ENCODE results near the gene VPS72. TPM values are rescaled to one million over a fixed set of nuclear protein-coding genes. Genes with fewer than 3 reads are reported as not detected.
A peak's percentile ranks its signal among the peaks of the same experiment; 100 is the strongest.

Gene VPS72
- total RNA-seq, 1 experiment from 2014 or later, result 103 TPM

DNA sequence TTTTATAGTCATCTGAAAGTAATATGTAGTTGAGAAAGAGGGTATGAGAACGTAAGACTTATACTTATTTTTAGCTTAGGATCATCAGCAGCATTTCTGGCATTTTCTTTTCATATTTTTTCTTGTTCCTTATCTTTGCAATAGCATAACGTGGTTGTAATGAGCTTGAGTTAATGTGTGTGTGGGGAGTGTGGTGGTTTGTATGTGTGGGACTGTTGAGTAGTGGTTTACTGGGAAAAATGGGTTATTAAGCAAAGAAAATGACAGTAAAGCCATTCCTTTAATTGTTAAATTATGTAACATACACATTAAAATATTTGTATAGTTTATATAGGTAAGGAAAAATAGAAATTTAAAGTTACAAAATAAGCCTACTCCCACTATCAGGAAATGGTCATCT is 23.6 kb upstream of the VPS72 start:
- no peaks in the 10 kb centered on the region for H3K9me3 Mint-ChIP-seq
- TF ChIP-seq, protein P1, sequence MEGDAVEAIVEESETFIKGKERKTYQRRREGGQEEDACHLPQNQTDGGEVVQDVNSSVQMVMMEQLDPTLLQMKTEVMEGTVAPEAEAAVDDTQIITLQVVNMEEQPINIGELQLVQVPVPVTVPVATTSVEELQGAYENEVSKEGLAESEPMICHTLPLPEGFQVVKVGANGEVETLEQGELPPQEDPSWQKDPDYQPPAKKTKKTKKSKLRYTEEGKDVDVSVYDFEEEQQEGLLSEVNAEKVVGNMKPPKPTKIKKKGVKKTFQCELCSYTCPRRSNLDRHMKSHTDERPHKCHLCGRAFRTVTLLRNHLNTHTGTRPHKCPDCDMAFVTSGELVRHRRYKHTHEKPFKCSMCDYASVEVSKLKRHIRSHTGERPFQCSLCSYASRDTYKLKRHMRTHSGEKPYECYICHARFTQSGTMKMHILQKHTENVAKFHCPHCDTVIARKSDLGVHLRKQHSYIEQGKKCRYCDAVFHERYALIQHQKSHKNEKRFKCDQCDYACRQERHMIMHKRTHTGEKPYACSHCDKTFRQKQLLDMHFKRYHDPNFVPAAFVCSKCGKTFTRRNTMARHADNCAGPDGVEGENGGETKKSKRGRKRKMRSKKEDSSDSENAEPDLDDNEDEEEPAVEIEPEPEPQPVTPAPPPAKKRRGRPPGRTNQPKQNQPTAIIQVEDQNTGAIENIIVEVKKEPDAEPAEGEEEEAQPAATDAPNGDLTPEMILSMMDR (IDR thresholded peaks at IDR 0.05), result no peak
- TF ChIP-seq GRHL2 (CRISPR knock-in tag; IDR thresholded peaks at IDR 0.05; ENCODE audit: insufficient replicate concordance, severe bottlenecking) (no peak), NFYB (CRISPR knock-in tag; conservative IDR thresholded peaks at IDR 0.05; ENCODE audit: low read depth) (no peak), TEAD4 (CRISPR knock-in tag; IDR thresholded peaks at IDR 0.05) (no peak)
- TF ChIP-seq, protein P2, sequence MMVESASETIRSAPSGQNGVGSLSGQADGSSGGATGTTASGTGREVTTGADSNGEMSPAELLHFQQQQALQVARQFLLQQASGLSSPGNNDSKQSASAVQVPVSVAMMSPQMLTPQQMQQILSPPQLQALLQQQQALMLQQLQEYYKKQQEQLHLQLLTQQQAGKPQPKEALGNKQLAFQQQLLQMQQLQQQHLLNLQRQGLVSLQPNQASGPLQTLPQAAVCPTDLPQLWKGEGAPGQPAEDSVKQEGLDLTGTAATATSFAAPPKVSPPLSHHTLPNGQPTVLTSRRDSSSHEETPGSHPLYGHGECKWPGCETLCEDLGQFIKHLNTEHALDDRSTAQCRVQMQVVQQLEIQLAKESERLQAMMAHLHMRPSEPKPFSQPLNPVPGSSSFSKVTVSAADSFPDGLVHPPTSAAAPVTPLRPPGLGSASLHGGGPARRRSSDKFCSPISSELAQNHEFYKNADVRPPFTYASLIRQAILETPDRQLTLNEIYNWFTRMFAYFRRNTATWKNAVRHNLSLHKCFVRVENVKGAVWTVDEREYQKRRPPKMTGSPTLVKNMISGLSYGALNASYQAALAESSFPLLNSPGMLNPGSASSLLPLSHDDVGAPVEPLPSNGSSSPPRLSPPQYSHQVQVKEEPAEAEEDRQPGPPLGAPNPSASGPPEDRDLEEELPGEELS (CRISPR knock-in tag; IDR thresholded peaks at IDR 0.05), result no peak
- TF ChIP-seq, protein P3, sequence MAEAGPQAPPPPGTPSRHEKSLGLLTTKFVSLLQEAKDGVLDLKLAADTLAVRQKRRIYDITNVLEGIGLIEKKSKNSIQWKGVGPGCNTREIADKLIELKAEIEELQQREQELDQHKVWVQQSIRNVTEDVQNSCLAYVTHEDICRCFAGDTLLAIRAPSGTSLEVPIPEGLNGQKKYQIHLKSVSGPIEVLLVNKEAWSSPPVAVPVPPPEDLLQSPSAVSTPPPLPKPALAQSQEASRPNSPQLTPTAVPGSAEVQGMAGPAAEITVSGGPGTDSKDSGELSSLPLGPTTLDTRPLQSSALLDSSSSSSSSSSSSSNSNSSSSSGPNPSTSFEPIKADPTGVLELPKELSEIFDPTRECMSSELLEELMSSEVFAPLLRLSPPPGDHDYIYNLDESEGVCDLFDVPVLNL (CRISPR knock-in tag; IDR thresholded peaks at IDR 0.05; ENCODE audit: borderline replicate concordance, low read depth), result no peak
- TF ChIP-seq, protein P4, sequence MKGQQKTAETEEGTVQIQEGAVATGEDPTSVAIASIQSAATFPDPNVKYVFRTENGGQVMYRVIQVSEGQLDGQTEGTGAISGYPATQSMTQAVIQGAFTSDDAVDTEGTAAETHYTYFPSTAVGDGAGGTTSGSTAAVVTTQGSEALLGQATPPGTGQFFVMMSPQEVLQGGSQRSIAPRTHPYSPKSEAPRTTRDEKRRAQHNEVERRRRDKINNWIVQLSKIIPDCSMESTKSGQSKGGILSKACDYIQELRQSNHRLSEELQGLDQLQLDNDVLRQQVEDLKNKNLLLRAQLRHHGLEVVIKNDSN (CRISPR knock-in tag; IDR thresholded peaks at IDR 0.05), result no peak
- TF ChIP-seq, protein P5, sequence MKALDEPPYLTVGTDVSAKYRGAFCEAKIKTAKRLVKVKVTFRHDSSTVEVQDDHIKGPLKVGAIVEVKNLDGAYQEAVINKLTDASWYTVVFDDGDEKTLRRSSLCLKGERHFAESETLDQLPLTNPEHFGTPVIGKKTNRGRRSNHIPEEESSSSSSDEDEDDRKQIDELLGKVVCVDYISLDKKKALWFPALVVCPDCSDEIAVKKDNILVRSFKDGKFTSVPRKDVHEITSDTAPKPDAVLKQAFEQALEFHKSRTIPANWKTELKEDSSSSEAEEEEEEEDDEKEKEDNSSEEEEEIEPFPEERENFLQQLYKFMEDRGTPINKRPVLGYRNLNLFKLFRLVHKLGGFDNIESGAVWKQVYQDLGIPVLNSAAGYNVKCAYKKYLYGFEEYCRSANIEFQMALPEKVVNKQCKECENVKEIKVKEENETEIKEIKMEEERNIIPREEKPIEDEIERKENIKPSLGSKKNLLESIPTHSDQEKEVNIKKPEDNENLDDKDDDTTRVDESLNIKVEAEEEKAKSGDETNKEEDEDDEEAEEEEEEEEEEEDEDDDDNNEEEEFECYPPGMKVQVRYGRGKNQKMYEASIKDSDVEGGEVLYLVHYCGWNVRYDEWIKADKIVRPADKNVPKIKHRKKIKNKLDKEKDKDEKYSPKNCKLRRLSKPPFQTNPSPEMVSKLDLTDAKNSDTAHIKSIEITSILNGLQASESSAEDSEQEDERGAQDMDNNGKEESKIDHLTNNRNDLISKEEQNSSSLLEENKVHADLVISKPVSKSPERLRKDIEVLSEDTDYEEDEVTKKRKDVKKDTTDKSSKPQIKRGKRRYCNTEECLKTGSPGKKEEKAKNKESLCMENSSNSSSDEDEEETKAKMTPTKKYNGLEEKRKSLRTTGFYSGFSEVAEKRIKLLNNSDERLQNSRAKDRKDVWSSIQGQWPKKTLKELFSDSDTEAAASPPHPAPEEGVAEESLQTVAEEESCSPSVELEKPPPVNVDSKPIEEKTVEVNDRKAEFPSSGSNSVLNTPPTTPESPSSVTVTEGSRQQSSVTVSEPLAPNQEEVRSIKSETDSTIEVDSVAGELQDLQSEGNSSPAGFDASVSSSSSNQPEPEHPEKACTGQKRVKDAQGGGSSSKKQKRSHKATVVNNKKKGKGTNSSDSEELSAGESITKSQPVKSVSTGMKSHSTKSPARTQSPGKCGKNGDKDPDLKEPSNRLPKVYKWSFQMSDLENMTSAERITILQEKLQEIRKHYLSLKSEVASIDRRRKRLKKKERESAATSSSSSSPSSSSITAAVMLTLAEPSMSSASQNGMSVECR (CRISPR knock-in tag; IDR thresholded peaks at IDR 0.05; ENCODE audit: borderline replicate concordance), result no peak
- no peaks in the 10 kb centered on the region for H3K27me3 Mint-ChIP-seq (ENCODE audit: low read depth)
- H3K27ac Mint-ChIP-seq, result peak overlapping the region; percentile 23
- H3K4me1 Mint-ChIP-seq, result no peaks in the 10 kb centered on the region
- peaks cover 15% of the 10 kb centered on the region for H3K36me3 Mint-ChIP-seq
- no peak overlapping the region for H3K4me3 Mint-ChIP-seq
- ATAC-seq, result no peak
- DNase-seq (ENCODE audit: low spot score), result no peak
- ChIA-PET CTCF (no interaction called here), POLR2A (no interaction called here)

DNA sequence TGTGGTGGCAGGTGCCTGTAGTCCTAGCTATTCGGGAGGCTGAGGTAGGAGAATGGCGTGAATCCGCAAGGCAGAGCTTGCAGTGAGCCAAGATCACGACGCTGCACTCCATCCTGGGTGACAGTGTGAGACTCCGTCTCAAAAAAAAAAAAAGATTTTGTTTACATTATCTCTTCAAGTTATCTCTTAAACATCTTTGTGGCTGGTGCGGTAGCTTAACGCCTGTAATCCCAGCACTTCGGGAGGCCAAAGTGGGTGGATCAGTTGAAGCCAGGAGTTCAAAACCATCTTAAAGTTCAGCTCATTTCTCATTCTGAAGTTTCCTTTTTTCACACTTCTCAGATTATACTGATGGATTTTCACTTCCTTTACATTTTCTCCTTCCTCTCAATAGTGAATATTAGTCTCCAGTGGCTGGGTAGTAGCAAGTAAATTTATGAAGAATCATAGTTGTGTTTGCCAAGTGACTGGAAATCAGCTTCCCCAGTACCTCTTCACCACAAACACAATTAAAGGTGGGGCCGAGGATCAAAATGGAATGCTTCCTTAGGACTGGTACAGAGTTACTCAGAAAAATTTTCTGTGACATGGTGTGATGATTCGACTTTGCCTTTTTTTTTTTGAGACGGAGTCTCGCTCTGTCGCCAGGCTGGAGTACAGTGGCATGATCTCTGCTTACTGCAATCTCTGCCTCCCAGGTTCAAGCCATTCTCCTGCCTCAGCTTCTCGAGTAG is 22.1 kb upstream of the VPS72 start:
- TF ChIP-seq IRF2 (CRISPR knock-in tag; IDR thresholded peaks at IDR 0.05; ENCODE audit: borderline replicate concordance, low read depth) (no peak), ZNF121 (CRISPR knock-in tag; IDR thresholded peaks at IDR 0.05) (no peak), RORB (CRISPR knock-in tag; IDR thresholded peaks at IDR 0.05) (no peak), NR1H2 (CRISPR knock-in tag; IDR thresholded peaks at IDR 0.05) (no peak), MYBL2 (CRISPR knock-in tag; IDR thresholded peaks at IDR 0.05) (no peak), PRRX2 (CRISPR knock-in tag; IDR thresholded peaks at IDR 0.05) (no peak)
- TF ChIP-seq, protein P6, sequence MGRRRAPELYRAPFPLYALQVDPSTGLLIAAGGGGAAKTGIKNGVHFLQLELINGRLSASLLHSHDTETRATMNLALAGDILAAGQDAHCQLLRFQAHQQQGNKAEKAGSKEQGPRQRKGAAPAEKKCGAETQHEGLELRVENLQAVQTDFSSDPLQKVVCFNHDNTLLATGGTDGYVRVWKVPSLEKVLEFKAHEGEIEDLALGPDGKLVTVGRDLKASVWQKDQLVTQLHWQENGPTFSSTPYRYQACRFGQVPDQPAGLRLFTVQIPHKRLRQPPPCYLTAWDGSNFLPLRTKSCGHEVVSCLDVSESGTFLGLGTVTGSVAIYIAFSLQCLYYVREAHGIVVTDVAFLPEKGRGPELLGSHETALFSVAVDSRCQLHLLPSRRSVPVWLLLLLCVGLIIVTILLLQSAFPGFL (CRISPR knock-in tag; IDR thresholded peaks at IDR 0.05; ENCODE audit: borderline replicate concordance), result no peak
- TF ChIP-seq, protein P7, sequence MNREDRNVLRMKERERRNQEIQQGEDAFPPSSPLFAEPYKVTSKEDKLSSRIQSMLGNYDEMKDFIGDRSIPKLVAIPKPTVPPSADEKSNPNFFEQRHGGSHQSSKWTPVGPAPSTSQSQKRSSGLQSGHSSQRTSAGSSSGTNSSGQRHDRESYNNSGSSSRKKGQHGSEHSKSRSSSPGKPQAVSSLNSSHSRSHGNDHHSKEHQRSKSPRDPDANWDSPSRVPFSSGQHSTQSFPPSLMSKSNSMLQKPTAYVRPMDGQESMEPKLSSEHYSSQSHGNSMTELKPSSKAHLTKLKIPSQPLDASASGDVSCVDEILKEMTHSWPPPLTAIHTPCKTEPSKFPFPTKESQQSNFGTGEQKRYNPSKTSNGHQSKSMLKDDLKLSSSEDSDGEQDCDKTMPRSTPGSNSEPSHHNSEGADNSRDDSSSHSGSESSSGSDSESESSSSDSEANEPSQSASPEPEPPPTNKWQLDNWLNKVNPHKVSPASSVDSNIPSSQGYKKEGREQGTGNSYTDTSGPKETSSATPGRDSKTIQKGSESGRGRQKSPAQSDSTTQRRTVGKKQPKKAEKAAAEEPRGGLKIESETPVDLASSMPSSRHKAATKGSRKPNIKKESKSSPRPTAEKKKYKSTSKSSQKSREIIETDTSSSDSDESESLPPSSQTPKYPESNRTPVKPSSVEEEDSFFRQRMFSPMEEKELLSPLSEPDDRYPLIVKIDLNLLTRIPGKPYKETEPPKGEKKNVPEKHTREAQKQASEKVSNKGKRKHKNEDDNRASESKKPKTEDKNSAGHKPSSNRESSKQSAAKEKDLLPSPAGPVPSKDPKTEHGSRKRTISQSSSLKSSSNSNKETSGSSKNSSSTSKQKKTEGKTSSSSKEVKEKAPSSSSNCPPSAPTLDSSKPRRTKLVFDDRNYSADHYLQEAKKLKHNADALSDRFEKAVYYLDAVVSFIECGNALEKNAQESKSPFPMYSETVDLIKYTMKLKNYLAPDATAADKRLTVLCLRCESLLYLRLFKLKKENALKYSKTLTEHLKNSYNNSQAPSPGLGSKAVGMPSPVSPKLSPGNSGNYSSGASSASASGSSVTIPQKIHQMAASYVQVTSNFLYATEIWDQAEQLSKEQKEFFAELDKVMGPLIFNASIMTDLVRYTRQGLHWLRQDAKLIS (CRISPR knock-in tag; IDR thresholded peaks at IDR 0.05; ENCODE audit: borderline replicate concordance), result no peak
- TF ChIP-seq, protein P8, sequence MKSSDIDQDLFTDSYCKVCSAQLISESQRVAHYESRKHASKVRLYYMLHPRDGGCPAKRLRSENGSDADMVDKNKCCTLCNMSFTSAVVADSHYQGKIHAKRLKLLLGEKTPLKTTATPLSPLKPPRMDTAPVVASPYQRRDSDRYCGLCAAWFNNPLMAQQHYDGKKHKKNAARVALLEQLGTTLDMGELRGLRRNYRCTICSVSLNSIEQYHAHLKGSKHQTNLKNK (CRISPR knock-in tag; IDR thresholded peaks at IDR 0.05), result no peak
- Mint-ChIP-seq H3K36me3 (peaks cover 13% of the 10 kb centered on the region), H3K4me3 (no peak overlapping the region), H3K27me3 (ENCODE audit: low read depth) (no peaks in the 10 kb centered on the region), H3K9me3 (no peaks in the 10 kb centered on the region), H3K27ac (peak overlapping the region; percentile 64), H3K4me1 (no peaks in the 10 kb centered on the region)
- DNase-seq (ENCODE audit: low spot score) (no peak), ATAC-seq (no peak)
- CTCF ChIA-PET, result interaction anchor here (0.7 to 1.3 kb wide), 4 partner anchors 9 to 129 kb away, joined by 3 to 7 read pairs (median 3); partner anchors contain the start of gene VPS72
- POLR2A ChIA-PET, result interaction anchor here (0.7 kb wide), 1 partner anchor 144 kb away, joined by 3 read pairs; no protein-coding TSS in a partner anchor
